GM18873 (cell line): ENCODE results near the gene SNCAIP.
"Not testable (repeated sequence)": the region's sequence is repeated elsewhere in the genome, so short reads cannot be mapped to it uniquely, and the experiment has no call there.

Experiments used
- ATAC-seq: cut with Tn5 transposase; IDR thresholded peaks from one replicate; pipeline ENCODE4 v1.9.1; 2021; ENCODE audit warnings: mild to moderate bottlenecking, moderate library complexity, moderate number of reproducible peaks; ENCODE audit not compliant: unreplicated experiment, low FRiP score

Gene SNCAIP

DNA sequence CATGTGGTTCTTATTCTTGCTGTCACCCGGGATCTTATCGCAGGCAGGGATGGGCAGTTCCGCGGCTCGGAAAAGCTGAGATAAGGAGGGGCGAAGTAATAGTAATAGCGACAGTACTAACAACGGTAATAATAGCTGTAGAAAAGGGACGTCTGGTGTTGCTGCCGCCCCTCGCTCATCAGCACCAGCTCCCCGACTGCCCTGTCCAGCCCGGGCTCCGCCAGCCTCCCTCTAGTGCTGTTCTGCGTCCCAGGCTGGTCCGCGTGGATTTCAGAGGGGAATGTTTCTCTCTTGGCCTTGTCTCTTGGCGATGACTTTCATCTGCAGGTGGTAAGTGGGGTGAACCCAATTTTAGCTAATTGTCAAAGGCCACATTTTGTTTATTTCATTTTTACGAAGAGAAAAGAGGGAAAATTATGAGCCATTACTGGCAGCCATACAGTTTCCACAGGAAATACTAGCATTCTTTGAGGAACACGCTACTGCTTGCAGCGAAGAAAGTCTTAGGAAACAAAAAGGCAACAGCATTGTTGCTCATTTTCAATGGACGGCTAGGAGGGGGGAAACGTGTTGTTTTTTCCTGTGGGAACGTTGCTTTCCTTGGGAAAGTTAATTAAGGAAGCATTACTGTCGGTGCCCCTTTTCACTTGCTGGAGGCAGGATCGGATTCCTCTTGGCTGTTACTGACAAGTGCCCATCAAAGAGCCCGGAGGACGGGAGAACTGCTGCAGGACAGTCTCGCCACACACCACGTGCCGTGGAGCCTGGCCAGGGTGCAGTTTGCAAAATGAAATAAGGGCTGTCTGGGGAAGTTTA is 762 bp downstream of the SNCAIP start:
- ATAC-seq = no peak

DNA sequence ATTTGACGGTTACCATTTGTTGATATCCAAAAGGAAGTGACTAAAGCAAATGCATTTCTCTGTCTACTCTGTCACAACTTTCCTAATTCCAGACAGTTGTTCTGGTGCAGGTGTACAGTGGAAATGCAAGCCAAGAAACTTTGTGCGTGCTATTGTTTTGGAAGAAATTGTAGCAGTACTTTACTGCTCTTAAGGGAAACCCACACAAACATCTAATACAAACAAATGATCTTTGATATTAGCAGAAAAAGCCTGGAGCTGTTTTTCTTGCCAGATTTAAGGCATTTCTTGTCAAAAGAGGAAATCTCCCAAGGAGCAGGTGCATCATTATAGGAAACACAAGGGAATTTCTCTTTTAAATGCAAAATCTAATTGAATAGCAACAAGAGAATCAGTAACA is 2.0 kb downstream of the SNCAIP start:
- ATAC-seq = no peak

DNA sequence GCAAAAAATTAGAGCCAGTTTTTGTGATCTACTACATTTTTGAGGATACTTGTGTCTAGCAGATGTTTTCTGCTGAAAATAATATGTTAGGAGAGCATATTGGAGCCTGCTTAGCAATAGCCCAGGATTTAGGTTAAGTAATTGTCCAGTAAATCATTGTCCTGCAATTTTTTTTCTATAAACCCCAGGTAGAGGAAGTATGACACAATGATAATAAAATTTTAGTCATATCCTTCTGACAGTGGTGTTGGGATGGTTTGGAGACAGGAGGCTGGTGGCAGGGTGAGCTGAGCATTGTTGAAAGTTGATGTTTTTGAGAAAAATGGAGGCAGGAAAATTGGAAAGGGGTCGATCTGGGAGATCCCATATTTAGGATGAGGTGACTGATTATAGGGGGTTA is 3.5 kb downstream of the SNCAIP start:
- no peak for ATAC-seq

DNA sequence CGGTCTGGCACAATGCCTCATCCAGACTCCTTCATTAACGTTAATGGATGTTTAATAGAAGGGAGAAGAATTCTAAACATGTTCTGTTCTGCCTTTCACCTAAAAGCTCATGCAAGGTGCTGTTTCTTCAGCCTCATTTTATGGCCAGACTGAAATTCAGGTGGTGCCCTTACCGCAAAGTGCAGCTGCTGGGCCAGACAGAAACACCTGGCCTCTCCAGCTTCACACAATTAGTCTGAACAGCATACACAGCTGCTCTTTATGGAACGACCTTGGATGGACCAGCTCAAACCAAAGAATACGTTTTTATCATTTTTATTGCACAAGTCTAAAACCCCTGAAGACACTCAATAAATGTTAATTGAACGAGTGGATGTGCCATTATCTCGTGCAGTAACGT is 4.6 kb downstream of the SNCAIP start:
- no peak for ATAC-seq

DNA sequence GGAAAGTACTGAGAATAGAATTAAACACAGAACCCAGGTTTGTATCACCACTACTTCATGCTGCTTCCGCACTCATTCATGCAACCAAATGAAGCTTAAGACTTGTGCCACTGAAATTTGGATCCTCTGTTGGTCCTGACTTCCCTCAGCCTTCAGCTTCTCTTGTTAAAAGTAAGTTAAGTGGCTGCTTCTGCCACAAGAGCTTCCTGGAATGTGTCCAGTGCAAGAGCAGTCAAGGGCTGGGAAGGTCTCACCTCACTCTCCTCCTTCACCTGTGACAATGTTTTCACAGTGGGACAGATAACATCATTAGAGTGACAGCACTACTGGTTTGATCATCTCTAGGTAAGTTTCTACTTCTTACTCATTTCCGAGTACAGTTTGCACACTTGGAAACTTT is 7.9 kb downstream of the SNCAIP start:
- ATAC-seq = no peak

DNA sequence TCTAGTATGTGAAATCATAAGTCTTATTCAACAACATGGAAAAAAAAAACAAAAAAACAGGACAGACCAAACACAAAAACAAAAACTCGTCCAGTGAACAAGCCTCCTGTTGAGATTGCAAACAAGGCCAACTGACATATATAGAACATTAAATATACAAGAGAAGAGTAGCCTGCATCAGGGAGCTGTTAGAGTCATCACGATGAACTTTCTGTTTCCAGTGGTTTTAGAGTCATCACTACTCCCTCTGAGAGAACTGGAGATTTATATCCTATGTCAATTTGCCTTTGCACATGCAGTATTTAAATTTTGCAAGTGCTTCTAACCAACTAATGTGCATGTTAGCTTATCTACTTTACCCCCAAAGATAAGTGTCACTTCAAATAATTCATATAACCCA is 9.9 kb downstream of the SNCAIP start:
- ATAC-seq = no peak

DNA sequence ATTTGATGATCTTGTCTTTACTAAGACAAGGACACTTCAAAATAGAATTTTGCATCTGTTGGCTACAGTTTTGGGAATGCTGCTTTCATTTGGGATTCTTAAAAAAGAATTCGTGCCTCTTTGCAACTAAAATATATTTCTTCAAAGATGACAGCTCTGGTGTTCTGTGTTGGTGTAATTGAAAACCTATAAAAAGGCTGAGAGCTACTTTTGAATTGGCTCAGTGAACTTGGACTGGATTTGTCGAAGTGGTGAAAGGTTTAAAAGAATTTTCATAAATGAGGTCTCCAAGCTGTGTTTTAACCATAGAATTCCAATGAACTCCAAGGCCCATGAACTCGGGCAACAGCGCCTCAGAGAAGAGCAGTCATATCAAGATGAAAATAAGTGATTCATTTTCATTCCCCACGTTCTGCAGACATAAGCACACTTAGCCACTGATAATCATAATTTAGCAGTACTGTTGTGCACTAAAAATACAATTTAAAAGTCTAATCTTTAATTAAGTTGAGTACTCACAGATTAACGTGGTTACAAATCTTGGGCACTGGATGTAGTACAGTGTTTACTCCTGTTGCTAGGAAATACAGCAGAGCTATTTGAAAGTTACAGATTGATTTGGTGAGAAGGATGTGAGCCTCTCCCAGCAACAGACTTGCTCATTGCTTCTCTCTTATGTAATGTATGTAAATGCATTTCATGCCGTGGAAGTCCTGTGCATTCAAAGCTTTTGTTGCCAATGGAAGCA is 10.9 kb downstream of the SNCAIP start:
- no peak for ATAC-seq

DNA sequence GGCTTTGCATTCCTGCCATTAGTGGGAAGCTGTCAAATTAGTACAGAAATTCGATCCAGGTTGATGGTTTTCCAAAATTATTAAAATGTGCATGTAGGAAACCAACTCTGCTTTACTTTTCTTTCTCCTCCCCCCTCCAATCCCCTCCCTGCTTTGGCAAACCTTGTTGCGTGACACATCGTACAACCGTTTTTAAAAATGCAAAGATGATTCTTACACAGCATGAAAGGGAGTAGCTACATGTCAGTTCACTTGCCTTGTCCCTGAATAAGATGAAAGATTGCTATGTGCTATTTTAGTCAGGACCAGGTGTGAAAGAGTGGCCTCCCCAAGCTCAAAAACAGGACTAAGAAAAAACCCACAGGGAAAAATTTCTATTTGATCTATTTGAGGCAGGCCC is 11.7 kb downstream of the SNCAIP start:
- no peak for ATAC-seq

DNA sequence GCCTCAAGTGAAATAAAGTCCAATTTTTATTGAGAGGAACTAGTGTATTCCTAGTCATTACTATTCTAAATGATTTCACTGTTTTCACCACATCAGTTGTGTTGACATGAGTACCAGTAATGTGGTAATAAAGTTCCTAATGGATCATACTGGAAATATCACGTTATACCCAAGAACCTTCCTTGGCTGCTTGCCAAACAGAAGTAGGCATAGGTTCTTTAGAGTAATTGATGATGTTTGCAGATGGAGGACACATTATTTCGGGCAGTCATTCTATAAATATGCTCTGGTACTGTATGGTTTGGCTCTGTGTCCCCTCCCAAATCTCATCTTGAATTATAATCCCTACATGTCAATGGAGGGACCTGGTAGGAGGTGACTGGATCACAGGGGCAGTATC is 15.1 kb downstream of the SNCAIP start:
- ATAC-seq = no peak

DNA sequence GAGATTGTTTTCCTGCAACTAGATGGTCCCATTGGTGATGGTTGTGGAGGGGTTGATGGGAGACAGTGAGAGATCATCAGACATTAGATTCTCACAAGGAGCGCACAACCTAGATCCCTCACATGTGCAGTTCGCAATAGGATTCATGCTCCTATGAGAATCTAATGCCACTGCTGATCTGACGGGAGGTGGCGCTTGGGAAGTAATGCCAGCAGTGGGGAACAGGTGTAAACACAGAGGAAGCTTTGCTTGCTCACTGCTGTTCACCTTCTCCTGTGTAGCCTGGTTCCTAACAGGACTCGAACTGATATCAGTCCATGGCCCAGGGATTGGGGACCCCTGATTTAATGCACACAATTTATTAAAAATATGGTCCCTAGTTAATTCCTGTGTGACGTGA is 18.8 kb downstream of the SNCAIP start:
- no peak for ATAC-seq

DNA sequence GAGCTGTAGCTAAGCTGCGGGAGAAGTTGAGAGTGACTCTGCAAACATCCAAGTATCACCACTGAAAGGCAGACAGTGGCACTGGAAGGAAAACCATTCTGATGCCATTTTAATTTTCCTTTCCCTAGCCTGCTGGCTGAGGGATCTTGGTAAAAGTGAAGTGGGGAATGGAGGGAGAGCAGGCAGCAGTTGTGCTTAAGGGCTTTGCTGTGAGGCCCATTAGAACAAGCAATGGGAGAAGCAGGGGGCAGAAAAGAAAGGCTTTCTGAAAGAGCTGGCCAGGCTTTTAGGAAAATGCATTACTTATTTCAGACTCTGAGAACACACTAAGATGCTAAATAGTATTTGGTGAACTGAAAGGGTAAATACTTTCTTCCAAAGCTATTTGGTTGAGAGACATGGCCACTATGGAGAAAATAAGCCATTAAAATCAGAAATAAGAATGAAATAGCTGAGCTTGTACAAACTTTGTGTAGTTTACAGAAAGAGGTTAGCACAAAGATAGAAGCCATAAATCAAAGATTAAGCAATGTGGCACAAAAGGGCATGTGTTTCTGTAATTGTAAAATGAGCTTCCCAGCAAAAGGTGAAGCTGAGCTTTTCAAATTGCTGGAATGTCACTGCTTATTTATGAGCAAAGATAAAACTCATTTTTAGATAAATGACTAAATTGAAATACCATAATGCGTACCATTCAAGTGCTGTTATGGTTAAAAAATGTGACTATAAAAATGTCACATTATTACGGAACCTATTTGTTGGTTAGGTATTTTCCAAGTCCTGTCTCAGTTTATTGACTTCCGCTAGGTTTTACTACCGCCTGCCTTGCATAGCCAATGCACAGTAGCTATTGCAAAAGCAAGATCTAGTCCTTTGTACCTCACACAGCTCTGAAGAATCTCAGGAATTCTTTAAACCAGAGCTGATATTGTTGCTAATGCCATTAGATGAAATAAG is 20.8 kb downstream of the SNCAIP start:
- ATAC-seq = no peak

DNA sequence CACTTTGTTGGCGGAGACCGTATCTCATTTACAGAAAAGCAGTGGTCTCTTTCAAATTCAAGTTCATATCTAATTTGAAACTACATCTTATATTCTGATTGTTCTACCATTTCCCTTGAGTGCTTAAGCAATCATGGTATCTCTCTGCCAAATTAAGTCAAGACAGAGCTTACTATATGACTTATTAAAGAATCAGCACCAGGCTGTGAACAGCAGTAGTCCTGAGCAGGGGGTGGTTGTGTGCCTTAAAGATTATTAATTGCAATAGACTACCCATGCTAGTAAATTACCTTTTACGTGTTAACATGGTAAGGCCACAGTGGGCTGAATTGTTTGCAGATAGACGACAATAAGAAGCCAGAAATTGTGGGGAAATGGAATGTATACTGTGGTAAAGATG is 21.5 kb downstream of the SNCAIP start:
- no peak for ATAC-seq

DNA sequence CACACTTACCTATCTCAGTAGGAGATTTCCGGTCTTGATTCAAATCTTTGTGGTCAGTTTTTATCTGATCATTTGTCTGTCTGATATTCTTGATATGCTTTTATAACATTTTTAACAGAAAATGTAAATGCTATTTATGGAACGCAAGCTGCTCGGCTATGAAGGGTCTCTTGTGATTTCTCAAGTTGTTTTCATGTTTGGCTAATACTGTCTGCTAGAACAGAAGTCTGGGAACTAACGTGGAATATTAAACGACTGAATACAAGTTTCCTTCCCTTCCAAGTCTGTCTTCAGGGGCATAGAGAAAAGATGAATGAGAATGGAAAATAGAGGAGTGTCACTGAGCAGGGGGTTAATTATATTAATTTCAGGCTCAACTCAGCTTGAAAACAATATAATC is 27.6 kb downstream of the SNCAIP start:
- no peak for ATAC-seq

DNA sequence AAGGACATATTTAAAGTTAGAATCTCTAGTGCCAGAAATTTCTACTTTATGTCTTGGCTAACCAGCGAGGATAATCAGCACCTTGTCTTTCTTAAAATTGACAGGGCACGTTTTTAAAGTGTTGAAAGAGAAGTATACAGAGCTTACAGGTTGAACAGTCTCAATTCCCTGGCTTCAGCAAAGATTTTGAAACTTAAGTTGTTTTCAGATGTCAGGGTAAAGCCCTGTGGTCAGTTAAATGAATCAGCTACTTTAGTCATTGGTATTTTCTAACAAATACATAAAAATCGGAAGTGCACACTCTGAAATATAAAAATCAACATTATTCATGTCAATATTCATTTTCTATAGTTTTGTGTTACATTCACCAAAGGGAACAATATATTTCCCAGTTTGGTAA is 29.1 kb downstream of the SNCAIP start:
- ATAC-seq = no peak

DNA sequence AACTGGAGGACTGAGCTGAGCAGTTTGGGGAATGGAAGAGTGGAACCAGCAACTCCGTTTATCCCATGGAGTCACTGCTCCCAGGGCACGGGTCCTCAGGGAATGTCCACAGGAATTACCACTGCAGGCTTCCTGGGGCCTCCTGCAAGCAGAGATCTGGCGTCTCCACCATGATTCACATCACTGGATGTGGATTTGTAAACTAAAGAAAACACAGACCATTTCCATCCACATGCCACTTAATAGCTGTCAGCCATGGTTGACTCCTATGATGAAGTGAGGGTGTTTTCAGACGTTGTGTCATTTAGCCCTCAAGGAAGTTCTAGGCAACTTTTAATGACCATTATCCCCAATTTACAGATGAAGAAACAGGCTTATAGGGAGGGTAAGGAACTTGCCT is 30.2 kb downstream of the SNCAIP start:
- ATAC-seq = no peak

DNA sequence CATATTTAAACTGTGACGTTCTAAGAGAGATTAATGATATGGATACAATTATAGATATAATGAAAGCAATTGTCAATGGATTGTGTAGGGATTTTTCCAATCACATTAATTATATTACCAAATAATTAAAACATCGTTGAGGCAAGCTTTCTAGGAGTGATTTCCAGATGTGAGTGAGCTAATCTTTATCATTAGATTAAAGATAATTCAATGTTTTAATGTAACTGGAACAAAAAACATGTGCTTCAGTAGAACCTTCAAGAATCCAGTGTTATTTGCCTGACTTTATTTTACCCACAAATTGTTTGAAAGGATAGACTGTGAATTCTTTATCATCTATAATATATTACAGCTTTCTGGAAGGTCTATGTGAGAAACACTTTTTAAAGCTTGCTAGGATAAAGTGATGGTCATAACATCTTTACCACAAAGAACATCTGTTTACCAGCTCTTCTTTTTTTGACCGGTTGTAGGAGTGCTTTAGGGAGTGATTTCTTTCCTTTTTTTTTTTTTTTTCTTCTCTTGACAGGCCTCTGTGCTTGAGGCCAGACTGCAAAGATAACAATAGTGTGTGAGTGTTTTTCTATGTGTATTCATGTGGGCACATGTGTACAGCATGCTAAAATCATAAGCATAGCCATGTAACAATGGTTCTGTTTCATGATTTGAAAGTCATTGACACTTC is 35.0 kb downstream of the SNCAIP start:
- ATAC-seq = no peak

DNA sequence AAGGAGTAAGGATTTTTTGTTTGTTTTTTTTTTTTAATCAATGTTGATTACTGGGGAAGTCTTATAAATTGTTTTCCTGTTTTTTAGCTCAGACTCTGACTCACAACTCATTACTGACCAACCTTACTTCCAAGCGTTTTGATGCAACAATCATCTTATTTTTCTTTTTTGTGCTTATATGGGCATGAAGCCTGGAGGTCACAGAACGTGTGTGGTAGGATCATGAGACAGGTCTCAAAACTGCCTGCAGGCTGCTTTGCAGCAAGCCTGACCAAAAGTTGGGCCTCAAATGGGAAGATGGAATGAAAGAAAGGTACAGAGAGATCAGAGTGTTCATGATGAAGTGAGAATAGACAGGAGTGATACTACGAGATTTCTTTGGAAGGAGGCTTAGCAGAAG is 38.5 kb downstream of the SNCAIP start:
- no peak for ATAC-seq

DNA sequence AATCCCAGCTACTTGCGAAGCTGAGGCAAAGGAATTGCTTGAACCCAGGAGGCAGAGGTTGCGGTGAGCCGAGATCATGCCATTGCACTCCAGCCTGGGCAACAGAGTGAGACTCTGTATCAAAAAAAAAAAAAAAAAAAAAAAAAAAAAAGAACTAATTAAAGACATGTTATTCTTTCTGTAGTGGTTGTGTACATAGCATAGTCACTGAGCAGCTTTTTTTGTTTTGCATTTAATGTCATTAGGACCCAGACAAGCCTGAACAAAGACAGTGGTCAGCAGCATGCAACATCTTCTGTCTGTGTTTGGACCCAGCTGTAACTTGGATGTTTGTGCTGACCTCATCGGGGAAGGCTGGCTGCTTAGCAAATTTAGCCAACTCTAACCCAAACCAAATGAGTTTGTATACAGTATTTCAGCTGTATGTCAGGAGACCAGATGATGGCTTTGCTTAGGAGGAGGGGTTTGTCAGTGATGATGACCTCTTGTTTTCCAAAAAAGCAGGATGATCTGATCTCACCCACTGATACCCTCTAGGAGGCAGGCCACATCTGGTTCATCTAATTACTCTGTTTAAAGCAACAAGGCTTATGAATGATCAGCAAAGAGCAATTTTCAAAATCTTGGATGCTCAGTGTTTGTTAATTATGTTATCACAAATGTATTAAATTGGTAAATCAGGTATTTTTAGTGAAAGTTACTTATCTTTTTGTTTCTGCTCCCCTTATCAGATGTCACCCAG is 39.5 kb downstream of the SNCAIP start:
- ATAC-seq = no peak

DNA sequence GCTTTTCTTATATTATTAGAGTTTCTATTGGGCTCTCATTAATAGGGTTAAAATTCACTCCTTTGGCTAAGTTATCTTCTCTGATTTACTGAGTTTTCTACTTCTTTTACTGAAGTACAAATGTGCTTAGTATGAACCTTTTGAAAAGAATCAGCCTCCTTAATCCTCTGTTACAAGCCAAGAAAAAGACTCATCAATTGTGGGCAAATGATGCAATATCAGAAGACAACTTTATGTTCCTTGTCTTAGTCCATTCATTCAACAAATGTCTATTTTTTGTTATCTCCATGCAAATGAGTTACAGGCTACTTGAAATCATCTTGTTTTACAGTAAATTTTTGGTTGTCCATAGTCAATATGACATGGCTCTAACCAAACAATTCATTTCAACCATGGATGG is 40.3 kb downstream of the SNCAIP start:
- no peak for ATAC-seq

DNA sequence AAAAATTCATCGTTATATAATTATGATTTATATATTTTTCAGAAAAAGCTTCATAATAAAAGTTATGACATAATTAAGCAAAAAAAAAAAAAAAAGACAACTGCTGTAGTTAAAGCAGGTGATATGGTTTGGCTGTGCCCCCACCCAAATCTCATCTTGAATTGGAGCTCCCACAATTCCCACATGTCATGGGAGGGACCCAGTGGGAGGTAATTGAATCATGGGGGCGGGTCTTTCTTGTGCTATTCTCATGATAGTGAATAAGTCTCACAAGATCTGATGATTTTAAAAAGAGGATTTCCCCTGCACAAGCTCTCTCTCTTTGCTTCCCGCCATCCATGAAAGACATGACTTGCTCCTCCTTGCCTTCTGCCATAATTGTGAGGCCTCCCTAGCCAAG is 41.3 kb downstream of the SNCAIP start:
- not testable (repeated sequence) for ATAC-seq
